Neuronal stem cell (in vitro differentiated cells): Measurements from ENCODE around the gene GNLY.

Experiments used
- DNase-seq: peaks from one replicate; pipeline ENCODE4 v3.0.0-alpha.2; 2013; ENCODE audit warnings: low spot score
- H2AFZ ChIP-seq: one replicate; pipeline ENCODE4 v1.6.1; 2013; ENCODE audit warnings: mild to moderate bottlenecking, low read length, inconsistent platforms
- H2AK5ac ChIP-seq: 2 replicates; pipeline ENCODE4 v1.6.1; 2013; ENCODE audit warnings: low read depth, mild to moderate bottlenecking, inconsistent platforms, low read length, moderate library complexity, mixed read lengths
- H2BK120ac ChIP-seq: 2 replicates; pipeline ENCODE4 v1.6.1; 2013; ENCODE audit warnings: low read depth, mild to moderate bottlenecking, inconsistent platforms, low read length, moderate library complexity, mixed read lengths
- H2BK12ac ChIP-seq: one replicate; pipeline ENCODE4 v1.6.1; 2013; ENCODE audit warnings: low read length, inconsistent platforms
- H2BK15ac ChIP-seq: 2 replicates; pipeline ENCODE4 v1.6.1; 2013; ENCODE audit warnings: mild to moderate bottlenecking, low read length, inconsistent platforms, mixed read lengths
- H2BK5ac ChIP-seq: one replicate; pipeline ENCODE4 v1.6.1; 2013; ENCODE audit warnings: inconsistent platforms, mild to moderate bottlenecking, low read length, moderate library complexity
- H3K14ac ChIP-seq: one replicate; pipeline ENCODE4 v1.6.1; 2013; ENCODE audit warnings: low read length, inconsistent platforms
- H3K18ac ChIP-seq: 2 replicates; pipeline ENCODE4 v1.6.1; 2013; ENCODE audit warnings: low read length, inconsistent platforms
- H3K23ac ChIP-seq: 2 replicates; pipeline ENCODE4 v1.6.1; 2013; ENCODE audit warnings: low read depth, mild to moderate bottlenecking, mixed read lengths, low read length, inconsistent platforms; ENCODE audit not compliant: poor library complexity
- H3K27ac ChIP-seq: replicated peaks from 3 replicates; pipeline ENCODE4 v1.5.1; 2013; ENCODE audit warnings: low read length, inconsistent platforms
- H3K27me3 ChIP-seq, 3 experiments: 2 replicates each; pipeline ENCODE4 v1.6.1; 2013; ENCODE audit warnings: low read length in 3 of 3, mild to moderate bottlenecking in 2 of 3, inconsistent platforms in 1 of 3, low read depth in 1 of 3, mixed read lengths in 1 of 3, moderate library complexity in 1 of 3; ENCODE audit not compliant: control insufficient read depth in 3 of 3, insufficient read depth in 3 of 3
- H3K36me3 ChIP-seq, 2 donors: replicated peaks in 1 of 2; 2 replicates each; pipeline ENCODE4 v1.6.1; 2013; ENCODE audit warnings: low read length in 2 of 2; ENCODE audit not compliant: control insufficient read depth in 2 of 2, insufficient read depth in 2 of 2
- H3K4ac ChIP-seq: 2 replicates; pipeline ENCODE4 v1.6.1; 2013; ENCODE audit warnings: inconsistent platforms, mild to moderate bottlenecking, low read length, moderate library complexity
- H3K4me1 ChIP-seq, 2 donors: 1 replicate in 1 of 2; 2 replicates in 1 of 2; pipeline ENCODE4 v1.6.1; 2013; ENCODE audit warnings: low read length in 2 of 2, low read depth in 1 of 2; ENCODE audit not compliant: control insufficient read depth in 2 of 2, insufficient read depth in 1 of 2
- H3K4me2 ChIP-seq: one replicate; pipeline ENCODE4 v1.6.1; 2013; ENCODE audit warnings: mild to moderate bottlenecking, low read length, inconsistent platforms; ENCODE audit not compliant: insufficient read depth, poor library complexity, severe bottlenecking
- H3K4me3 ChIP-seq, 2 donors: 2 replicates each; pipeline ENCODE4 v1.5.1; 2013; ENCODE audit warnings: low read length in 2 of 2, mild to moderate bottlenecking in 2 of 2, inconsistent platforms in 1 of 2, moderate library complexity in 1 of 2
- H3K79me1 ChIP-seq: one replicate; pipeline ENCODE4 v1.6.1; 2013; ENCODE audit warnings: low read depth, mild to moderate bottlenecking, inconsistent platforms, low read length, moderate library complexity
- H3K9ac ChIP-seq: one replicate; pipeline ENCODE4 v1.6.1; 2013; ENCODE audit warnings: mild to moderate bottlenecking, low read depth, low read length, inconsistent platforms; ENCODE audit not compliant: poor library complexity
- H3K9me3 ChIP-seq, 2 donors: replicated peaks in 1 of 2; 2 replicates each; pipeline versions ENCODE3 to v1.6.1; 2013; ENCODE audit warnings: low read length in 2 of 2, mild to moderate bottlenecking in 2 of 2, inconsistent platforms in 1 of 2, low read depth in 1 of 2, mixed read lengths in 1 of 2, moderate library complexity in 1 of 2; ENCODE audit not compliant: control insufficient read depth in 2 of 2, insufficient read depth in 1 of 2
- H4K8ac ChIP-seq: one replicate; pipeline ENCODE4 v1.6.1; 2013; ENCODE audit warnings: low read depth, mild to moderate bottlenecking, inconsistent platforms, low read length, moderate library complexity
- H4K91ac ChIP-seq: one replicate; pipeline ENCODE4 v1.6.1; 2013; ENCODE audit warnings: low read length, low read depth, mild to moderate bottlenecking, inconsistent platforms; ENCODE audit not compliant: poor library complexity
- WGBS, 2 donors: extraction: QIAGEN DNeasy Blood & Tissue Kit; methylation state at CpG; one replicate each; pipeline ENCODE4 v1.1.7; 2013; ENCODE audit warnings: missing lambda C conversion rate in 2 of 2, mixed read lengths in 1 of 2; ENCODE audit not compliant: insufficient read length in 2 of 2, insufficient replicate concordance in 1 of 2; ENCODE audit errors: extremely low coverage in 2 of 2; 5-methylcytosine and 5-hydroxymethylcytosine counted together

Gene GNLY

GRCh38 chr2:85703329-85703728 is 9.2 kb downstream of the GNLY start:
- Histone ChIP-seq H3K36me3 (no peaks in the 10 kb centered on the region), H2BK5ac (no peak overlapping the region), H2BK12ac (no peak overlapping the region), H3K9me3 (no peaks in the 10 kb centered on the region), H3K4me1 (peaks cover 0 to 2% of the 10 kb centered on the region in 2 donors), H3K18ac (no peak overlapping the region), H3K27me3 (peaks cover 0 to 19% (median 4%) of the 10 kb centered on the region in 3 experiments), H2BK15ac (no peak overlapping the region), H3K14ac (no peak overlapping the region), H3K23ac (no peak overlapping the region), H3K79me1 (no peaks in the 10 kb centered on the region), H3K27ac (no peak overlapping the region), H2AFZ (no peak overlapping the region), H3K4me3 (no peak overlapping the region), H2BK120ac (no peak overlapping the region), H3K9ac (no peak overlapping the region), H4K91ac (no peak overlapping the region), H2AK5ac (no peak overlapping the region), H3K4me2 (no peak overlapping the region), H4K8ac (no peak overlapping the region), H3K4ac (no peak overlapping the region)
- no peak for DNase-seq

- Histone ChIP-seq H3K14ac (no peak overlapping the region), H3K4me3 (no peak overlapping the region), H4K91ac (no peak overlapping the region), H3K9me3 (no peaks in the 10 kb centered on the region), H2AK5ac (no peak overlapping the region), H2AFZ (no peak overlapping the region), H3K27me3 (peaks cover 0 to 23% (median 4%) of the 10 kb centered on the region in 3 experiments), H3K23ac (no peak overlapping the region), H2BK12ac (no peak overlapping the region), H2BK120ac (no peak overlapping the region), H3K4me1 (peaks cover 0 to 2% of the 10 kb centered on the region in 2 donors), H3K9ac (no peak overlapping the region), H3K27ac (no peak overlapping the region), H4K8ac (no peak overlapping the region), H3K18ac (no peak overlapping the region), H3K36me3 (no peaks in the 10 kb centered on the region), H2BK5ac (no peak overlapping the region), H3K4me2 (no peak overlapping the region), H3K4ac (no peak overlapping the region), H2BK15ac (no peak overlapping the region), H3K79me1 (no peaks in the 10 kb centered on the region)
- no CpG with 5 or more reads among the region's 3 CpGs for WGBS, 2 donors
- no peak for DNase-seq
Measured at GRCh38 chr2:85704038-85704437, 9.9 kb downstream of the GNLY start.

DNA sequence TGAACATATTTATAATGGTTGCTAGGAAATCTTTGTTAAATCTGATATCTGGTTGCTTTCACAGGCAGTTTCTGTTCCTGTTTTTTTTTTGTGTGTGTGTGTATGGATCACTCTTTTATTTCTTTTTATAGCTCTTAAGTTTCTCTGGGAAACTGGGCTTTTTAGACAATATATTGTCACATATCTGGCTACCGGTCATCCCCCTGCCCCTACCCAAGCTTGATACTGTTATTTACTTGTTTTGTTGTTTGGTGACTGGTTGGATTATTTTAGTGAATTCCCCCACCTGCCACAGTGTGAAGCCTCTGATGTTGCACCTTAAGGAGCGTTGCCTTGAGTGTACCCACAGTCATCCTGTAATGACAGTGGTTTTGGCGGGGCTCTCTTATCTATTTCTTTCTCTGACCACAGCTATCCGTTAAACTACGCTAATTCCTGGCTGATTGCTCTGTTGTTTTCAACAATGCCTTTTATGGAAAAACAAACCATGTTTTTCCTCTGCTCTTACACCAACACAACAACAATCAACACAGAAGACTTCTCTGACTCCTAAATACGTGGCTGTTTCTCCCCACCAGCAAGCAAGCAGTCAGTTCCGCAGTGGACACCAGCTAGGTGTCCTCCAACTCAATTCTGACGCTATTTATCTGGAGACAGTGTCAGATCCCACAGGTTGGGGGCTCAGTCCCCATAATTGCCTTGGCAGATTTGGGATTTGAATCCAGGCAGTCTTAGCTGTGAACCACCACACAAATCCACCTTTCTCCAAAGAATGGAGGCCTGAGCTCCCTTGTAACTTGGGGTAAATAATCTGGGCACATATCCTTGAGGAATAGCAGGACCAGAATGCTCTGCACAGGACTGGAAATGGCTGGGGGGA is 10.9 kb downstream of the GNLY start:
- no peak overlapping the region for H3K14ac ChIP-seq
- H2BK12ac ChIP-seq, result no peak overlapping the region
- no peak overlapping the region for H3K23ac ChIP-seq
- no peak overlapping the region for H2BK120ac ChIP-seq
- no peaks in the 10 kb centered on the region for H3K36me3 ChIP-seq
- DNase-seq, result no peak
- H3K4me2 ChIP-seq, result no peak overlapping the region
- no peak overlapping the region for H2AFZ ChIP-seq
- no peak overlapping the region for H4K91ac ChIP-seq
- H3K79me1 ChIP-seq, result no peaks in the 10 kb centered on the region
- no peak overlapping the region for H3K4ac ChIP-seq
- H3K9me3 ChIP-seq, result no peaks in the 10 kb centered on the region
- no peak overlapping the region for H2BK5ac ChIP-seq
- no peak overlapping the region for H3K18ac ChIP-seq
- H4K8ac ChIP-seq, result no peak overlapping the region
- no CpG with 5 or more reads among the region's 8 CpGs for WGBS, 2 donors
- no peak overlapping the region for H2AK5ac ChIP-seq
- no peak overlapping the region for H3K27ac ChIP-seq
- H3K9ac ChIP-seq, result no peak overlapping the region
- H3K27me3 ChIP-seq, result peaks cover 0 to 32% (median 4%) of the 10 kb centered on the region in 3 experiments
- H3K4me1 ChIP-seq, result peaks cover 0 to 2% of the 10 kb centered on the region in 2 donors
- H2BK15ac ChIP-seq, result no peak overlapping the region
- no peak overlapping the region for H3K4me3 ChIP-seq

- Histone ChIP-seq H3K23ac (no peak overlapping the region), H3K9me3 (no peaks in the 10 kb centered on the region), H3K4ac (no peak overlapping the region), H3K14ac (no peak overlapping the region), H3K4me3 (no peak overlapping the region), H3K36me3 (no peaks in the 10 kb centered on the region), H2AK5ac (no peak overlapping the region), H3K18ac (no peak overlapping the region), H2BK5ac (no peak overlapping the region), H3K4me1 (peaks cover 0 to 2% of the 10 kb centered on the region in 2 donors), H3K9ac (no peak overlapping the region), H3K27me3 (peaks cover 0 to 39% (median 4%) of the 10 kb centered on the region in 3 experiments), H2BK120ac (no peak overlapping the region), H2AFZ (no peak overlapping the region), H3K27ac (no peak overlapping the region), H3K4me2 (no peak overlapping the region), H4K8ac (no peak overlapping the region), H2BK12ac (no peak overlapping the region), H4K91ac (no peak overlapping the region), H3K79me1 (no peaks in the 10 kb centered on the region), H2BK15ac (no peak overlapping the region)
- DNase-seq, result no peak
- WGBS, 2 donors, result no CpG with 5 or more reads among the region's 2 CpGs
Measured at GRCh38 chr2:85705680-85706039, 11.5 kb downstream of the GNLY start.
